Vagina (tissue), 2 donors: ENCODE measurements around the gene ZNF398. TPM values are rescaled to one million over a fixed set of nuclear protein-coding genes. Genes with fewer than 3 reads are reported as not detected.
"Not testable (repeated sequence)": the region's sequence is repeated elsewhere in the genome, so short reads cannot be mapped to it uniquely, and the experiment has no call there.

Experiments
- DNase-seq, 2 donors: peaks; one replicate each; pipeline ENCODE4 v3.0.0-alpha.2; 2017; ENCODE audit errors: extremely low spot score in 2 of 2
- H3K27ac ChIP-seq: fragments of 200-600 bp; sonication (generic); one replicate; pipeline ENCODE4 v1.5.1; 2019
- H3K27me3 ChIP-seq: fragments of 200-600 bp; sonication (generic); one replicate; pipeline ENCODE4 v1.5.1; 2019
- H3K36me3 ChIP-seq, 2 donors: fragments of 200-600 bp; sonication (generic); one replicate each; pipeline ENCODE4 v1.5.1; 2017 to 2019
- H3K4me1 ChIP-seq: fragments of 200-600 bp; sonication (generic); one replicate; pipeline ENCODE4 v1.5.1; 2019
- H3K4me3 ChIP-seq, 2 donors: fragments of 200-600 bp; sonication (generic); 1 replicate in 1 of 2; 2 replicates in 1 of 2; pipeline ENCODE4 v1.5.1; 2016 to 2019
- H3K9me3 ChIP-seq: fragments of 200-600 bp; sonication (generic); one replicate; pipeline ENCODE4 v1.5.1; 2019
- CTCF ChIP-seq, 3 experiments: fragments of 450-650 bp in 2 of 3; fragments of 200-600 bp in 1 of 3; sonication (generic) in 1 of 3; IDR thresholded peaks; one replicate each; pipeline ENCODE4 v1.5.1; 2017 to 2019; ENCODE audit warnings: antibody characterized with exemption in 3 of 3, mild to moderate bottlenecking in 2 of 3, moderate library complexity in 2 of 3
- POLR2A ChIP-seq, 2 donors: fragments of 450-650 bp; IDR thresholded peaks; one replicate each; pipeline ENCODE4 v1.6.1; 2017; ENCODE audit warnings: antibody characterized with exemption in 2 of 2, mild to moderate bottlenecking in 2 of 2, moderate library complexity in 2 of 2
- POLR2AphosphoS5 ChIP-seq, 2 donors: sonication (generic); formaldehyde crosslinking; IDR thresholded peaks; one replicate each; pipeline ENCODE4 v1.9.0; 2017; ENCODE audit warnings: antibody characterized with exemption in 2 of 2, mild to moderate bottlenecking in 2 of 2, low read depth in 1 of 2; ENCODE audit not compliant: insufficient read depth in 1 of 2
- intact Hi-C: fragments of 100-400 bp; cut with DNase I; formaldehyde crosslinking; loops from one replicate; pipeline ENCODE4 v1.15.1; 2023
- total RNA-seq: library from RNA; depleted of rRNA; stranded (reverse); fragments of >200 nt; gene quantifications from one replicate; pipeline ENCODE4 v1.2.3, GENCODE V29; 2016

The ZNF398 gene
- total RNA-seq, 1 donor from 2014 or later = 21.4 TPM

- H3K27me3 ChIP-seq = no peaks in the 10 kb centered on the region
- no peak for DNase-seq
- no peak overlapping the region for H3K4me3 ChIP-seq
- peaks cover 0 to 53% of the 10 kb centered on the region in 2 donors for H3K36me3 ChIP-seq
- no peak for TF ChIP-seq POLR2AphosphoS5 (IDR thresholded peaks at IDR 0.05; ENCODE audit: insufficient read depth in 1 of 2, low read depth in 1 of 2)
- no peak for TF ChIP-seq POLR2A (IDR thresholded peaks at IDR 0.05)
- TF ChIP-seq CTCF (IDR thresholded peaks at IDR 0.05) = no peak
- intact Hi-C loops = no loop called here
- no peaks in the 10 kb centered on the region for H3K4me1 ChIP-seq
- H3K9me3 ChIP-seq = no peaks in the 10 kb centered on the region
- no peak overlapping the region for H3K27ac ChIP-seq
Measured at GRCh38 chr7:149223761-149224160, 76.5 kb downstream of the ZNF398 start.

GRCh38 chr7:149224352-149224751 is 77.1 kb downstream of the ZNF398 start:
- intact Hi-C loops = no loop called here
- DNase-seq = no peak
- H3K9me3 ChIP-seq = no peaks in the 10 kb centered on the region
- H3K4me1 ChIP-seq = no peaks in the 10 kb centered on the region
- H3K36me3 ChIP-seq = peaks cover 0 to 49% of the 10 kb centered on the region in 2 donors
- no peak overlapping the region for H3K4me3 ChIP-seq
- H3K27me3 ChIP-seq = no peaks in the 10 kb centered on the region
- no peak for TF ChIP-seq CTCF (IDR thresholded peaks at IDR 0.05)
- no peak for TF ChIP-seq POLR2A (IDR thresholded peaks at IDR 0.05)
- TF ChIP-seq POLR2AphosphoS5 (IDR thresholded peaks at IDR 0.05; ENCODE audit: insufficient read depth in 1 of 2, low read depth in 1 of 2) = no peak
- no peak overlapping the region for H3K27ac ChIP-seq

- Histone ChIP-seq H3K27ac (no peak overlapping the region), H3K9me3 (no peaks in the 10 kb centered on the region), H3K36me3 (peaks cover 0 to 43% of the 10 kb centered on the region in 2 donors), H3K4me3 (no peak overlapping the region), H3K4me1 (no peaks in the 10 kb centered on the region), H3K27me3 (no peaks in the 10 kb centered on the region)
- no peak for DNase-seq
- intact Hi-C loops = no loop called here
- no peak for TF ChIP-seq POLR2AphosphoS5 (IDR thresholded peaks at IDR 0.05; ENCODE audit: insufficient read depth in 1 of 2, low read depth in 1 of 2)
- no peak for TF ChIP-seq POLR2A (IDR thresholded peaks at IDR 0.05)
- TF ChIP-seq CTCF (IDR thresholded peaks at IDR 0.05) = no peak
Measured at GRCh38 chr7:149225106-149225505, 77.9 kb downstream of the ZNF398 start.

GRCh38 chr7:149225656-149226055 is 78.4 kb downstream of the ZNF398 start:
- Histone ChIP-seq H3K27ac (no peak overlapping the region), H3K4me3 (no peak overlapping the region), H3K36me3 (peaks cover 0 to 37% of the 10 kb centered on the region in 2 donors), H3K4me1 (no peaks in the 10 kb centered on the region), H3K27me3 (no peaks in the 10 kb centered on the region), H3K9me3 (no peaks in the 10 kb centered on the region)
- DNase-seq = no peak
- intact Hi-C loops = no loop called here
- no peak for TF ChIP-seq POLR2A (IDR thresholded peaks at IDR 0.05)
- no peak for TF ChIP-seq CTCF (IDR thresholded peaks at IDR 0.05)
- no peak for TF ChIP-seq POLR2AphosphoS5 (IDR thresholded peaks at IDR 0.05; ENCODE audit: insufficient read depth in 1 of 2, low read depth in 1 of 2)

- H3K4me3 ChIP-seq, intact Hi-C loops, H3K27me3 ChIP-seq, H3K9me3 ChIP-seq, H3K4me1 ChIP-seq, DNase-seq, H3K27ac ChIP-seq: not testable (repeated sequence)
- peaks cover 0 to 32% of the 10 kb centered on the region in 2 donors for H3K36me3 ChIP-seq
Measured at GRCh38 chr7:149226366-149226765, 79.1 kb downstream of the ZNF398 start.
